Lung (tissue), 12 donors: ENCODE results near the gene TXNDC9. TPM values are rescaled to one million over a fixed set of nuclear protein-coding genes. Genes with fewer than 3 reads are reported as not detected.
"Not testable (repeated sequence)": the region's sequence is repeated elsewhere in the genome, so short reads cannot be mapped to it uniquely, and the experiment has no call there.

Experiments
- ATAC-seq: fragments of 200-7000 bp; cut with Tn5 transposase; one replicate; pipeline ENCODE4 v1.9.1; 2020; ENCODE audit warnings: moderate number of reproducible peaks; ENCODE audit not compliant: insufficient read depth, low FRiP score
- DNase-seq, 3 donors: peaks; one replicate each; pipeline ENCODE4 v3.0.0-alpha.2; 2013 to 2017
- H3K27ac ChIP-seq, 2 donors: one replicate each; pipeline ENCODE4 v1.5.1; 2013; ENCODE audit warnings: mild to moderate bottlenecking in 2 of 2, moderate library complexity in 2 of 2, control low read depth in 1 of 2, inconsistent platforms in 1 of 2, low read depth in 1 of 2, low read length in 1 of 2
- H3K27me3 ChIP-seq, 3 donors: one replicate each; pipeline ENCODE4 v1.5.1; 2013; ENCODE audit warnings: low read length in 2 of 3; ENCODE audit not compliant: control insufficient read depth in 3 of 3, insufficient read depth in 3 of 3
- H3K36me3 ChIP-seq, 4 donors: one replicate each; pipeline ENCODE4 v1.5.1; 2013; ENCODE audit warnings: low read length in 4 of 4, mild to moderate bottlenecking in 1 of 4, moderate library complexity in 1 of 4; ENCODE audit not compliant: control insufficient read depth in 4 of 4, insufficient read depth in 4 of 4
- H3K4me1 ChIP-seq, 5 donors: one replicate each; pipeline ENCODE4 v1.5.1; 2013; ENCODE audit warnings: low read length in 5 of 5, mild to moderate bottlenecking in 2 of 5, moderate library complexity in 1 of 5; ENCODE audit not compliant: control insufficient read depth in 5 of 5, insufficient read depth in 5 of 5
- H3K4me3 ChIP-seq: one replicate; pipeline ENCODE4 v1.5.1; 2013; ENCODE audit warnings: mild to moderate bottlenecking, control low read depth, moderate library complexity
- H3K9ac ChIP-seq, 2 donors: one replicate each; pipeline ENCODE4 v1.5.1; 2013; ENCODE audit warnings: low read length in 2 of 2, control low read depth in 1 of 2; ENCODE audit not compliant: insufficient read depth in 1 of 2
- H3K9me3 ChIP-seq, 4 donors: one replicate each; pipeline ENCODE4 v1.5.1; 2013; ENCODE audit warnings: low read length in 3 of 4, mild to moderate bottlenecking in 1 of 4, moderate library complexity in 1 of 4; ENCODE audit not compliant: control insufficient read depth in 4 of 4, insufficient read depth in 3 of 4
- WGBS, 2 donors: extraction: QIAGEN DNeasy Blood & Tissue Kit; methylation state at CpG; one replicate each; pipeline ENCODE4 v1.1.7; 2013; 5-methylcytosine and 5-hydroxymethylcytosine counted together
- polyA plus RNA-seq, 2 donors: library from polyadenylated mRNA; stranded (reverse); fragments of 200-250 nt; gene quantifications; one replicate each; pipeline ENCODE4 v1.2.1, GENCODE V29; 2013
- total RNA-seq, 2 donors: library from RNA; depleted of rRNA in 1 of 2; stranded (reverse); fragments of >200 nt in 1 of 2; gene quantifications; one replicate each; pipeline ENCODE4 v1.2.1, GENCODE V29; 2014 to 2021
- TF ChIP-seq, protein P1 (sequence below): IDR thresholded peaks from 2 replicates; pipeline ENCODE4 v1.5.1; 2012; ENCODE audit warnings: mild to moderate bottlenecking; ENCODE audit errors: control extremely low read depth, extremely low read depth
- donor health status: control.
- donor health status: control.
- donor health status: Bipolar disorder and iron deficiency.
- donor health status: healthy.
- donor health status: DM: yes; HTN: yes; CAD: no.

TXNDC9 gene
- total and polyA plus RNA-seq, 4 donors = 20.9 to 32.3 (median 27.4) TPM

DNA sequence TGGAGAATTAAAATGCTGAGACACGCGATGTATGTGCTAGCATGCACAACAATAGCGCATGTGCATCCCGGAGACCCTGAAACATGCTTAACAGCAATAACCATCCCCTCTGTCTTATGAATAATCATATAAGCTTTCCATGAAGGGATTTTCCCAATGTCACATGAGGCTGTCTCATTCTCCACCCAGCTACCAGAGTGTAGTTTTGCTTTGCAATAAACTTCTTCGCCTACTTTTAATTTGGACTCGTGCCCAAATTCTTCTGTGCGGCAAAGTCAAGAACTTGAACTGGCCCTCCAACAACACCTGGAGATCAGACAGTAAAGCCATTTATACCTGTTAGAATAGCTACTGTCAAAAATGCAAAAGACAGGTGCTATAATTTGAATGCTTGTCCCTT is 50.6 kb downstream of the TXNDC9 start:
- Histone ChIP-seq H3K9ac (no peak overlapping the region), H3K36me3 (peaks cover 0 to 10% (median 1%) of the 10 kb centered on the region in 4 donors), H3K27ac (no peak overlapping the region), H3K4me1 (peaks cover 0 to 1% (median 0%) of the 10 kb centered on the region in 5 donors), H3K27me3 (no peaks in the 10 kb centered on the region), H3K9me3 (no peaks in the 10 kb centered on the region), H3K4me3 (no peak overlapping the region)
- WGBS, 2 donors = 78 to 92% methylated on average over 7 of the region's 7 CpGs
- DNase-seq (peak; percentile 35 to 77 (median 50)), ATAC-seq (no peak)
- TF ChIP-seq, protein P1, sequence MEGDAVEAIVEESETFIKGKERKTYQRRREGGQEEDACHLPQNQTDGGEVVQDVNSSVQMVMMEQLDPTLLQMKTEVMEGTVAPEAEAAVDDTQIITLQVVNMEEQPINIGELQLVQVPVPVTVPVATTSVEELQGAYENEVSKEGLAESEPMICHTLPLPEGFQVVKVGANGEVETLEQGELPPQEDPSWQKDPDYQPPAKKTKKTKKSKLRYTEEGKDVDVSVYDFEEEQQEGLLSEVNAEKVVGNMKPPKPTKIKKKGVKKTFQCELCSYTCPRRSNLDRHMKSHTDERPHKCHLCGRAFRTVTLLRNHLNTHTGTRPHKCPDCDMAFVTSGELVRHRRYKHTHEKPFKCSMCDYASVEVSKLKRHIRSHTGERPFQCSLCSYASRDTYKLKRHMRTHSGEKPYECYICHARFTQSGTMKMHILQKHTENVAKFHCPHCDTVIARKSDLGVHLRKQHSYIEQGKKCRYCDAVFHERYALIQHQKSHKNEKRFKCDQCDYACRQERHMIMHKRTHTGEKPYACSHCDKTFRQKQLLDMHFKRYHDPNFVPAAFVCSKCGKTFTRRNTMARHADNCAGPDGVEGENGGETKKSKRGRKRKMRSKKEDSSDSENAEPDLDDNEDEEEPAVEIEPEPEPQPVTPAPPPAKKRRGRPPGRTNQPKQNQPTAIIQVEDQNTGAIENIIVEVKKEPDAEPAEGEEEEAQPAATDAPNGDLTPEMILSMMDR = no peak

DNA sequence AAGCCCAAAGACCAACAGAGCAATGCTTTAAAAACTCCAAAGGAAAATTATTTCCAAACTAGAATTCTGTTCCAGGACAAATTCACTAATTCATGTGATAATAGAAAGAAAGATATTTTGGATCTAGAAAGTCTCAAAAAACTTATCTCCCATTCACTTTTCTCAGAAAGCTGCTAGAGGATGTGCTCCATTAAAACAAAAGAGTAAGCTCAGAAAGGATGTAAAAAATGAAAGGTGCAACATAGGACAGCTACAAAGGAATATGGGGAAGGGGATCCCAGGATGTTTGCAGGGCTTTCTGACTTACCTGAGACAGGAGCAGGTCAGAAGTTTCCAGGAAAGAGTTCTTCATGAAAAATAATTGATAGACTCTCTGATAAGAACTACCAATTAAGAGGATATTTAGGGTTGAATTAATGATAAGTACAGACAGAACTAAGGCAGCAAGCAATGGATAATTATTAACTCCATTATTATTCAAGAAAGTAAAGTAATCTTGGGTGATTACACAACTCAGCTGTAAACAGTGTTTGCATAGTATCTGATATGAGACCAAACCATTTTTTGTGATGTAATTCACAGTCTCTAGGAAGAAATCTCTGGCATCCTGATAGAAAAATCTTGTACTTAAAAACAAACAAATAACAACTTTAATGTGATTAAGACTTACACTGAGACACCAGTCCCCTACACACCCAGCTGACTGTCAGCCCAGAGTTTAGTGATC is 56.0 kb downstream of the TXNDC9 start:
- DNase-seq (no peak), ATAC-seq (no peak)
- H3K36me3 ChIP-seq = peaks cover 0 to 3% (median 1%) of the 10 kb centered on the region in 4 donors
- no peaks in the 10 kb centered on the region for H3K4me1 ChIP-seq
- peaks cover 0 to 5% (median 0%) of the 10 kb centered on the region in 4 donors for H3K9me3 ChIP-seq
- no peaks in the 10 kb centered on the region for H3K27me3 ChIP-seq
- TF ChIP-seq, protein P1 = no peak
- no peak overlapping the region for H3K27ac ChIP-seq
- no peak overlapping the region for H3K4me3 ChIP-seq
- H3K9ac ChIP-seq = no peak overlapping the region

DNA sequence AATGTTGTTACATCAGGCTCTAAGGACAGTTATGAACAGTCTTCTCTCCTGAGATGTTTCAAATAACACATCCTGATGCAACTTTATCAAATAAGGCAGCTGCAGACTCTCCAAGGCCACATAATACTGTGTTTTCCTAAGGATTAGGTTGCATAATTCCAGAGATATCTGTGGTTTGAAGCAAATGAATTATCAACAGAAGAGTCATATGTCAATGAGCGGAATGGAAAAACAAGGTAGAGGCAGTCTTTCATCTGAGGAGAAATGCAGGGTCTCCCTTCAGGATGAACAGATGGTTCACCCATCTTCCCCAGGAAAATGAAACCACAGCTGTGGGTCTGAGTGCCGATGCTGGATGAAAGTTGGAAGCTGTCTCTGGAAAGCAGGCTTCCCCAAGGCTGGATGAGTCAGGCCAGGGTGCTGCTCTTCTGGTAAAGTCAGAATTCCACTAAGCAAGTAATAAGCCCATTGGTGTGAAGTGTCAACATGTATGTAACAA is 57.3 kb downstream of the TXNDC9 start:
- peaks cover 0 to 3% (median 0%) of the 10 kb centered on the region in 4 donors for H3K36me3 ChIP-seq
- H3K4me1 ChIP-seq = no peaks in the 10 kb centered on the region
- H3K4me3 ChIP-seq = no peak overlapping the region
- H3K9me3 ChIP-seq = peaks cover 0 to 5% (median 0%) of the 10 kb centered on the region in 4 donors
- H3K9ac ChIP-seq = no peak overlapping the region
- TF ChIP-seq, protein P1 = no peak
- no peaks in the 10 kb centered on the region for H3K27me3 ChIP-seq
- ATAC-seq (no peak), DNase-seq (no peak)
- WGBS, 2 donors = 88 to 94% methylated on average over 2 of the region's 2 CpGs
- no peak overlapping the region for H3K27ac ChIP-seq

DNA sequence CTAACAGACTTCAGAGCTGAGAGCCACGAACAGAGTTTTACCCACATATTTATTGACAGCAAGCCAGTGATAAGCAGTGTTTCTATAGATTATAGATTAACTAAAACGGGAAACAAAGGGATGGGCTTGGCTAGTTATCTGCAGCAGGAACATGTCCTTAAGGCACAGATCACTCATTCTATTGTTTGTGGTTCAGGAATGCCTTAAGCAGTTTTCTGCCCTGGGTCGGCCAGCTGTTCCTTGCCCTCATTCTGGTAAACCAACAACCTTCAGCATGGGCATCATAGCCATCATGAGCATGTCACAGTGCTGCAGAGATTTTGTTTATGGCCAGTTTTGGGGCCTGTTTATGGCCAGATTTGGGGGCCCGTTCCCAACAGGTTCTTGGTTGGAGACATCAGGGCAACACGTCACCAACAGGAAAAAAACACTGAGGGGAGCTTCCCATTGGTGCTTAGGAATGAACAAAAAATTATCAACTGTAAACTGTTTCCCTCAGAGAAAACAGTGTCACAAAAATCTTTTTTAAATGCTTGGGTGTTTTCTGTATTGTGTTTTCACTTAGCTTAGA is 57.9 kb downstream of the TXNDC9 start:
- not testable (repeated sequence) for H3K9me3 ChIP-seq, H3K27me3 ChIP-seq, ATAC-seq, H3K9ac ChIP-seq, H3K4me3 ChIP-seq, DNase-seq, H3K4me1 ChIP-seq, H3K36me3 ChIP-seq, H3K27ac ChIP-seq
- WGBS, 2 donors = 96 to 98% methylated on average over 5 of the region's 5 CpGs
